NCI-H82 (cell line): Measurements from ENCODE around the gene TPT1.

ENCODE experiments used
- DNase-seq: peaks from one replicate; lab custom pipeline; 2025; lab: John Stamatoyannopoulos, UW

Gene TPT1

DNA sequence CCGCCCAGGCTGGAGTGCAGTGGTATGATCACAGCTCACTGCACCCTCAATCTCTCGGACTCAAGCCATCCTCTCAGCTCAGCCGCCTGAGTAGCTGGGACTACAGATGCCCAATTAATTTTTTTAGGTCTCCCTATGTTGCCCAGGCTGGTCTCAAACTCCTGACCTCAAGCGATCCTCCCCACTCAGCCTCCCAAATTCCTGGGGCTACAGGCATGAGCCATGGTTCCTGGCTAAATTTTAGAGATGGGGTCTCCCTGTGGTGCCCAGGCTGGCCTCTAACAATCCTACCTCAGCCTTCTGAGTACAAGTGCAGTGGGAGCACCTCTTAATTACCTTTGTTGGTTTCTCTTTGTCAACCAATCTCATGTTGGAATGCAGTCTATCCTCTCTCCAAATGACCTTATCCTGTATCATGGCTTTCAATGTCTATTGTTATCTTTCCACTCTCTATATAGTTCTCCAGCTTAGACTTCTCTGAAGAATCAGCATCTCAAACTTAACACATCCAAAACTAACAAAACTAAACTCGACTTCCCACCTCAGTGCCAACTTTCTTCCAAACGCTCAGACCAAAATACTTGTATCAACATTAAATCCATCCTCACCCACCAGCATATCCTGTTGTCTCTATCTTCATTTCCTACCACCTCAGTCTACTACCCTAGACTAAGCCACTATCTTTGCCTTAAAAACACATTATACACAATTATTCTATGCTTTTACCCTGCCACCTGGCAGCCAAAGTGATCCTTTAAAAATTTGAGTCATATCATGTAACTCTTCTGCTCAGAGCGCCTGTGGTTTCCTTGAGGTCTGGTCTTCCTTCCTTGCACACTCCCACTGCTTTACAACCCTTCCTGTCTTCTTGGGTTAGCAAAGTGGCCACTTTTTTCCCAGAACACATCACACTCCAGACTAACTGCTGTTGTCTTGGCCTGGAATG, 6.7 kb downstream of the TPT1 start:
- DNase-seq: no peak

DNA sequence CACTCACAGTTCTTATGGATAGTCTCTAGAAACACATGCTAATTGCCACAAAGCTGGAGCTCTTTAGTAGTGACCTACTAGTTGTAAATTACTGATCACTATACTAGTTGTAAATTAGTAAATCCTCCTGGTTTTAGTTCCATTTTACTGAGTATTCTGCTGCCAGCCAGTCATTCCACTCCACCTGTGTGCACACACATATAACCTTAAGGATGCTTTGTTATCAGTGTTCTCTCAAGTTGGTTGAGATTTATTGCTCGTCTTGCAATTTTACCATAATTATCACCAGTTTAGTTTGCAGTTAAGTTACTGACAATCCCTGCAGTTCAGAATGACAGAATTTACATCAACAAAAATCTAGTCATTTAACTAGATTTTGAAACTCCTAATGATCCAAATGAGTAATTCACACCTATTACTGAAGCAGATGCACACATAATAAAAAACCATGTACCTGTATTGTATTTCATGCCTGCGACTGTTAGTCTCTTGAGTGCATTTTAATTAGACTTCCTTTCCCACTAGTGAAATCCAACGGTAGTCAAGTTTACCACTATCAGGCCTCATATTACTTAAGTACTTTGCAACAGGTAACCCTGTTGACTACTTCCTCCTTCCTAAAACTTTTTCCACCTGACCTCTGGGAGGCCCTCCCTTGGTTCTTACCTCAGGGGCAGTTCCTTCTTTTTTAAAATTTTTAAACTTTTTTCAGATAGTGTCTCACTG, 7.6 kb downstream of the TPT1 start:
- peak; percentile 44 for DNase-seq

DNA sequence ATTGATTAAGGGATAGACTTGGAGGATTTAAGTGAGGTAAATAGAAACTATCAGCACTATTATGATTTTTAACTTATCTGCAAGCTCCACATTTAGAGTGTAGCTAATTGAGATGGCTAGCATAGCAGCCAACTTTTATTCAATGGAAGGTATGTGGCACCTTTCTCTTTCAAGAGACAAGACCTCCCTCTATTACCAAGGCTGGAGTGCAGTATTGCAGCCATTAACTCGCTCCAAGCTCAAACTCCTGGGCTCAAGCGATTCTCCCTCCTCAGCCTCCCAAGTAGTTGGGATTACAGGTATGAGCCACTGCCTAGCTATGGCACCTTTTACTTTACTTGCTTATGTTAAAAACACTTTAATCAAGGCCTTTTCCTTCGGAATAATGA, 8.2 kb downstream of the TPT1 start:
- peak; percentile 47 for DNase-seq

DNA sequence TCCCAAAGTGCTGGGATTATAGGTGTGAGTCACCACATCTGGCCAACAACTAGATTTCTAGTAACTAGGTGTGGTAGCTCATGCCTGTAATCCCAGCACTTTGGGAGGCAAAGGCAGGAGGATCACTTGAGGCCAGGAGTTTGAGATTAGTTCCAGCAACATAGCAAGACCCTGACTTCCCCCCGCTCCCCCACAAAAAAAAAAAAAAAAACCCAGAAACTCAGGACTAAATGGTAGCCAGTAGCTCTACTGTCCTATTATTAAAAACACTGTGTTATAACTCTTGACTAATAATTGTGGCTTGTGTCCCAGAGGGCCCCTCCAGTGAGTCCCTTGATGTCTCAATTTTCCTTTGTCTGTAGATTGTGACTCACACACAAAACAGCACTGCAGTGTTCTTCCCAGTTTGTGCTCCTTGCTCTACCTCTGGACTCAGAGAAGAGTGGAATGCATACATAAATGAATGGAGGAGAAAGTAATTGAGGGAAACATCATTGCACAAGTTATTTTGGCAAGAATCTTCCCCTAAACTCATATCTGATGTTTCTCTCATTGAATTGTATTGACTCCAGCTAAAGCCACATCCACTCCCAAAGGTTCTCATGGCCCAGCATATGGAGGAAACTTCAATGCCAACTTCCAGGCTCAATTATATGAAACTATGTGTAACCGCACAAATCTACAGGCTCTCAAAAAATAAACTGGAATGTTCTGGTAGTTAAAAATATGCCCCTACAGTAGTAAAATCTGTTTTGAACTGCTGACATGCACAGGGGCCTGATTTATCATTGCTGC, 8.8 kb downstream of the TPT1 start:
- peak; percentile 70 for DNase-seq

DNA sequence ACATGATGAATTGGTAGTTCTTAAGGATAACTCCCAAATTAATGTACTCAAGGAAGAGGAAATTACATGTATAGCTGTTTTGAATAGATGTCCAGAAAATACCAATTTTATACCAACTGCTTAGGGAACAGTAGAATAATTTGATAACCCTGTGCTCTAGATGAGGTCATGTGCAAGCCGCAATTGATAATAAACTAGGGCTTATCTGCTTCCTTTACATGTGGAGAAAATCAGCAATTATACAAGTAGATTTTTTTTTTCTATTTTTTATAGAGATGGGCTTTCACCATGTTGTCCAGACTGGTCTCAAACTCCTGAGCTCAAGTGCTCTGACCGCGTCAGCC, 9.3 kb downstream of the TPT1 start:
- DNase-seq: no peak

DNA sequence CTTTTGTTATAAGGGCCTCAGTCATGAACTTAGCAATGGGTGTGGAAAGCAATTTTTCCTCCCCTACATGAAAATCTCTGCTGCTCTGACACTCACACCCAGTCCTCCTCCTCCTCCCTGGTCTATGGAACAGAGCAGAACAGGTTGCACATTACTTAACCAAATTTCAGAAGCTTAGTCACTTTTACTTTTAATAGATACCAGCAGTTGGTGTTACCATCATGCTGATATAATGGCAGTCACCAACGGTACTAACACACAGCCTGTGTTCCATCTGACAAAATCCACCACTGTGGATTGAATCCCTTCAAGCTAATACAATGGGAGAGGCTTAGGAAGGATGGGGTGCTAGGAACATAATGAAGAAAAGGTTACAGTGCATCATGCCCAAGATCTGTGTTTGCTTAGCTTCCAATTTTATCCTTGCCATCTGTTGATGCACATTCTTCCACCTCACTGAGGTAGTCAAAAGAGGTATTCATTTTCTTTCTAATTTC, 9.8 kb downstream of the TPT1 start:
- DNase-seq: peak; percentile 61

DNA sequence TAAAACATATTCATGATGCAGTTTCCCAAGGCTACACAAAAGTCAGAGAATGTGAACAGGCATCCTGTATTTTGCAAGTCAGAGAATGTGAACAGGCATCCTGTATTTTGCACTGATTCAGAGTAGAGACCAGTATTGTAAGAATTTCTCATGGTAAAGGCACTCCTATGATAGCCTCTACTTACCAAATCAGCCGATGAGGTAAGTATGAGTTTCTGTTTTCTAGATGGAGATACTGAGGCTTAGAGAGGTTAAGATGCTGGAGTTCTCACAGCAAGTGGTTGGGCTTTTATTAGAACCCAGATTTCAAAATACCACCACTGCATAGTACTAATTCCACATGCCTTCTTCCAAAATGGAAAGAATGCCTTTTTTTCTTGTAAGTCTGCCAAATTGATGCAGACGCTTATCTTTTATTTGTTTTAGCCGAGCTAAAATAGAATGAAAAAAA, 12.3 kb downstream of the TPT1 start:
- no peak for DNase-seq

DNA sequence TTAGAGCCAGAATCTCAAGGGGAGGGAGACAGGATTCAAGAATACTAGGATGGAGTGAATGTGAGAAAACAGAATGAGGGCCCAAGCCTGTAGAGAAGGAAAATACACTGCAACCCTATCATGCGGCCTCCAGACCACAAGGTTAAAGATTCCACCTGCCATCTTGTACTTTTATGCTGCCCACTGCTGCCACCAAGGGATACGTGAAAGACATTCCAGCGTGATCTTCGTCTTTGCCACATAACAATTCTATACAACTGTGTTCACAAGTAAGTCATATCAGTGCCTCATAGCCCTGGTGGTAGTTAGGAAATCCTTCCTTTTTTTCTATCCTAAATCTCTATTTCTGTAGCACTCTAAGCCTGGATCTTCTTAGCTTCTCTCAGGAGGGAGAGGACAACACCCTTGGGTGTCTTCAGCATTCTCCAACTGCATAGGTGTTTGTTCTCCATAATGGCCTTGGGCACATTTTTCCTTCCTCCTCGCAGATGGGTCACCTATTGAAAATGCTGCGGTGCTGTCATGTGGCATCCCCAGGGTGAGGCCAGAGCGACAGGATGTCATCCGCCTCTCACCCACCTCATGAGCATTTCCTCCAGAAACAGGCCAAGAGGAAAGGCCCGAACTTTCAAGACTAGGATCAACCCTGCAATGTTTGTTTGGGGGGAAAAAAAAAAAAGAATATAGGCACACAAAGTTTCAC, 13.6 kb downstream of the TPT1 start:
- DNase-seq: peak; percentile 39

DNA sequence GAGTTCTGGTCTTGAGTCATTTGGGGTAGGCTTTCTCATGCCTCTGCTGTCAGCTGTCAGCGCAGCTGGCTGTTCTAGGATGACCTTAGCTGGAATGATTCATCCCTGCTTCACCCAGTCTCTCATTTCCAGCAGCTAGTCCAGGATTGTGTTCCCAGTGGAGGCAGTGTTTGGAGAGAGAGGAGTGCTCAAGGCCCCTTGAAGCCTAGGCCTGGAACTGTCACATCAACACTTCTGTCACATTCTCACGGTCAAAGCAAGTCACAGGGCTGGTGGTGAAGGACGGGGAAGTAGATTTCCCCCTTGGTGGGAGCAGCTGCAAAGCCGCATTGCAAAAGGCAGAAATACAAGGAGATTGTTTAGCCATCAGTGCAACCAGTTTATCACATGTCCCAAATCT, 15.2 kb downstream of the TPT1 start:
- DNase-seq: peak; percentile 58

DNA sequence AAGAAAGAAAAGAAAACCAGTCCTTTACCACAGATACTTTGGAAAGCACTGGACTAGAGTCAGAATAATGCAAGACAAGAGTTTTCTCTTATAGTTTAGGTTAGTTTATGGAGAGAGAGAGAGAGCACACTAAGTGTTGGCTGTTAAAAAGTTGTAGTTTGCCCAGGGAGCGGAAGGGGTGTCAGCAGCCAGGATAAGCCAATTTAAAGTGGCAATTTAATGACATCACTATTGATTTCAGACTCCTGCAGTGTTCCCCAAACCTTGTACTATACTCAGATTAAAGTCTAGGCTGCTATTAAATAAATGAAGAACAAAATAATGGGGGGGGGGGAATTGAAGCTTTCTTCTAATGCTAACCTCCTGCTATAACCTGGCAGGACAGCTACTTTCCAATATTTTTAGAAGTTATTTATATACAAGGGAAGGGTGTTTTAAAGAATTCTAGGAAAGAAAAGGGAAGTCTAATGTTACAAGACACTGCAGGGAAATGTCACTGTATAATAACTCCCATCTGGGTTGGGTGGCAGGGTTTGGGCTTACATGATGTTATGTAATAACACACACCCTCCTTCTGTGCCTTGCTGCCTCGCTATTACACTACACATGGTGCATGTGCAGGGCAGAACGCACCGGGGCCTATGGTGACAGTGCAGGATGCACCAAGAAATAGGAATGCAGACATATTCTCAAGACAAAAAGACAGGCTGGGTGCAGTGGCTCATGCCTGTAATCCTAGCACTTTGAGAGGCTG, 19.9 kb downstream of the TPT1 start:
- DNase-seq: no peak

DNA sequence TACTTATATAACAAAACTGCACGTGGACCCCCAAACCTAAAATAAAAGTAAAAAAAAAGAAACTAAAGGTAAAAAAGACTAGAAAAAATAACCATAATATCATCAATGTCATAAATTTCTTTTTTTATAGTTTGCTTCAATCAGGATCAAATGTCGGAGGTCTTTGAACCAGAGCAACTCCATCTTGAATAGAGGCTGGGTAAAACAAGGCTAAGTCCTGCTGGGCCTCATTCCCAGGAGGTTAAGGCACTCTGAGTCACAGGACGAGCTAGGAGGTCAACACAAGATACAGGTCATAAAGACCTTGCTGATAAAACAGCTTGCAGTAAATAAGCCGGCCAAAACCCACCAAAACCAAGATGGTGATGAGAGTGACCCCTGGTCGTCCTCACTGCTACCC, 24.0 kb downstream of the TPT1 start:
- DNase-seq: no peak

DNA sequence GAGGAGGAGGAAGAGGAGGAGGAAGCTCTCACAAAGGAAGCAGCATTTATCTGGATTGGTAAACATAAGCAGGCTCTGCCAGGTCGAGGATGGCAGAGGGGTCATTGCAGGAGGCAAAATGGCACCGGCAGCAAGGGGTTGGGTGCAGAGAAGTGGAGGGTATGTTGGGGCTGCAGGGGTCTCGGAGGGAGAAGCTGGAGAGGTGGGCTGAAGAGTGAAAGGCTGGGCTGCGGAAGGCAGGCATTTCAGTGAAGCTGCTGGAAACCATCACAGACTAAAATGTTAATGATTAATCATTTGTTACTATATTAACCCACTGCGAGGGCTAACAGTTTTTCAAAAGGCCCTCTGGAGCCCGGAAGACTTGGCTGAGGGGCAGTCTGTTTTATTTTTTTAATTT, 24.6 kb downstream of the TPT1 start:
- no peak for DNase-seq

DNA sequence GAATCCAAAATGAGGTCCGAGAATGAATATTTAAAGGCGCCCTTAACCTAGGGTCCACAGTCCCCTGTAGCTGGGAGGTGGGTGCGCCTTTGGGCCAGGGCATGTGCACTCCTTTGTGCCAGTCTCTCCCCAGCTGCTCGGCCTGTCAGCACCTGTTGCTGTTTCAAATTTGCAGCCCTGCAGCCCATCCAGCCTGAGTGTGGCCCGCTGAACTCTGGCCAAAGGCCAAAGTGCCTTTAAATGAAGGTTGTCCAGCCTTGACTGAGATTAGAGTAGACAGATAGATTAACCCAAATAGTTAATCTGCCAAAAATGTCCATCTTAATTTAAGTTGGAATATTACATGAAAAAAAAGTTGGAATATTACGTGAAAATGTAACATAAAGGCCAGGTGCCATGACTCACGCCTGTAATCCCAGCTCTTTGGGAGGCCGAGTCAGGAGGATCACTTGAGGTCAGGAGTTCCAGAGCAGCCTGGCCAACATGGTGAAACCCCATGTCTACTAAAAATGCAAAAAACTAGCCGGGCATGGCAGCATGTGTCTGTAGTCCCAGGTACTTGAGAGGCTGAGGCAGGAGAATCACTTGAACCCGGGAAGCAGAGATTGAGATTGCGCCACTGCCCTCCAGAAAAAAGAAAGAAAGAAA, 25.3 kb downstream of the TPT1 start:
- DNase-seq: no peak

DNA sequence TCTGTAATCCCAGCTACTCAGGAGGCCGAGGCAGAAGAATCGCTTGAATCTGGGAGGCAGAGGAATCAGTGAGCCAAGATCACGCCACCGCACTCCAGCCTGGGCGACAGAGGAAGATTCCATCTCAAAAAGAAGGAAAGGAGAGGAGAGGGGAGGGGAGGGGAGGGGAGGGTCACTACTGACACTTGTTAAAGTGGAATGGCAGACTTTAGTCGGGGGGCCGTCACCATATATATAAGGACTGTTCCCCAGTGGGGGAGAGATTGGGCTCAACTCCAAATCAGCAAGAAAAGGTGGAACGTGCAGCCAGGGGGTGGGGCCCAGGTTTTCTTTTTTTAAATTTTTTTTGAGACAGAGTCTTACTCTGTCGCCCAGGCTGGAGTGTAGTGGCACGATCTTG, 26.2 kb downstream of the TPT1 start:
- no peak for DNase-seq

DNA sequence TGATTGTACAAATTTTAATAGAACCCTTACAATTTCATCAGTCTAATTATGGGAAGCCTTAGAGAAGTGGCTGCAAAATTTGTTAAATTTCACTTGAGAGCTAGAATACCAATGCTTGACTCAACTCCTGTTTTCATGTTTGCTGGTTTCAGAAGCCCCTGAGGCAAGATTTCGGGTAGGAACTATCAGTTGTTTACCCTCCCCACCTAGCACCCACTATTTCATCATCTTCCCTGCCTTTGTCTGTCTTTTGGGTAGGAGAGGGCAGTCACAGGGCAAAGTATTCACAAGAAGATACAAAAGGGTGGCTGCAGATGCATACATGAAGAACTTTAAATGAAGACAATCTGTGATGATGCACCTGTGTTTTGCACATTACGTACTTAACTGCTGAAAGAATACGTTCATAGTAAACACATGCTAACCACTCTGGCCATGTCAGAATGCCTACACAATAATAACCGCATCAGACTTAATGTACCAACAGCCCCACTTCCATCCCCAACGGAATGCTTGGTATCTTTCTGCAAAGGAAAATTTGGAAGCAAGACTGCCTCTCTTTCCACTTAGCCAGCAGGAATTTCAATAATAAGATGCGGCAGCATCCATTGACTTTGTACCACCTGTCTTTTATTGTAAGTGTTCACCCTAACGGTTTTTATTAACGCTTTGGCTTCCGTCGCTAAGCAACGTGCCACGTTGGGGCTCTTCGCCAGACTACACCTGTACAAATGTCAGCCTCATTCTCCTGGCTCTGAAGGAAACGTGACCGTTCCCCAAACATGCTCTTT, 30.4 kb downstream of the TPT1 start:
- no peak for DNase-seq

DNA sequence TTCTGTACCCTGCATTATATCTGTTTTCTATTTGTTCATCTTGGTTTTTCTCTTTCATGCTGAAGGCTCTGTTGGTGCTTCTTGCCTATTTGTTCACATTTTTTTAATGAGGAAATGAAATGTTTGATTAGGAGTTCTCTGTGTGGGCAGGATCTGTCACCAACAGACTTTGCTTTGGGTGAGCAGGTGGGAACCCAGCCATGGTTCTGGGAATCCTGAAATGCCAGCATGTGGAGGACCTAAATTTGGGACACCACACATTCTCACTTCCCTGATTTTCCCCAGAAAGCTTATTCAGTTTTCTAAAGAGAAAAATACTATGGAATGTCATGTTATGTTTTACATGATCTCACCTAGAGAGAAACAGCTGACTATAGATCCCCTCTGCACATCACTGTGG, 34.0 kb downstream of the TPT1 start:
- DNase-seq: no peak

DNA sequence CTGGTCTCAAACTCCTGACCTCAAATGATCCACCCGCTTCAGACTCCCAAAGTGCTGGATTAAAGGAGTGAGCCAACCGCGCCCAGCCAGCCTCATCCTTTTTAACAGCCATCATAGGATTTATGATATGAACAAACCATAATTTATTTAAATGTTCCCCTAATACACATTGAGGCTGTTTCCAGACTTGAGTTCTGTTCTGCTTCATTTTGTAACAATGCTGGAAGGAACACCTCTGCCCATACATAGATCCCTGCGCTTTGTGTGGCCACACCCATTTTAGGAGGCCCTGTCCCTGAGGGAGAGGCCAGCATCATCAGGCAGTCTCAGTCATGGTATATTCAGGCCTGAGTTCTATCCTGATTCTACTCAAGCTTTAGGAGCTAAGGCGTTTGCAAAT, 35.9 kb downstream of the TPT1 start:
- DNase-seq: no peak

DNA sequence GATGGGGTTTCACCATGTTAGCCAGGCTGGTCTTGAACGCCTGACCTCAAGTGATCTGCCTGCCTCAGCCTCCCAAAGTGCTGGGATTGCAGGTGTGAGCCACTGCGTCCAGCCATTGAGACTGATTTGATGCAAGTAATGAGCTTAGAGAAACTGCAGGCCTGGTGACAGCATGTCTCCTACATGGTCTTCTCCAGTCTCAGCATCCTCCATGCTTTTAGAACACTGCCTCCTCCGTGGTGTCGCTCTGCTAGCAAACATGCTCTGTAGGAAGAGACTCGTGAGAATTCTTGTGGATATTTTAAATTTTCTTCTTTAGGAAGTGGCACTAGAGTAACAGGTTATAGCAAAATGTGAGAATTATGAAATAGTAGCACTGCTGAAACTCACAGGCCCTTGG, 37.1 kb downstream of the TPT1 start:
- DNase-seq: peak; percentile 34

DNA sequence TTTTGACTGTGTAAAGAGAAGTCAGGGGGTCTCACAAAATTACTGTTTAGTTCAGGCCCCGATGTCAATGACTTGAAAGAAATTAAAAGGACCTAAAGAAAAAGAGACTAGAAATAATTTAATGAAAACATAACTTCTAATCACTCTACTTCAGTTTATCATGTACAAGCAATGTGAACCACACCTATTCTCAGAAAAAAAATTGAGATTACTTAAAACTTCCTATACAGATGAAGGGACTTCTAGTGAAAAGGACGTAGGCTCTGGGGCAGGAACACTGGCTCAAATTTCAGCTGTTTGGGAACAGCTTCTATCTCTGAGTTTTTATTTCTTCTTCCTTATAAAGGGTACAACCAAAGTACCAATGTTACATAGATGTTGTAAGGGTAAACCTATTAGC, 38.0 kb downstream of the TPT1 start:
- DNase-seq: no peak

DNA sequence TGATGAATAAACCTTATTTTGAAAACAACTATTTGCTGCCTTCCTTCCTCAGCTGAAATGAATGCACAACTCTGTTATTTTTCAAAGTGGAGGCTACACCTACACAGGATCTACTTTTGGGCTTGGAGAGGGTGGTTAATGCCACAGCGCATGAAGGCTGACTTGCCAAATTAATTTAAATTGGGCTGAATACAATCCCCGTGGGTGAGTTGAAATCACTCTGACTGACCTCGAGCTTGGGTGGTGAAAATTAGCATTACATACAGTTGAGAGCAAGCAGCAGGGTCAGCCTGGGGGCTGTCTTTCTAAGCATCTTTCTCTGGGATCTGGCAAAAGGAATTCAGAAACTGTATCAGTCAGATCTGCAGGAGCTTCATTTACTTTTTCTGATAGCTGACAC, 38.5 kb downstream of the TPT1 start:
- DNase-seq: no peak
